Activated naive CD8-positive, alpha-beta T cell treated with anti-CD3 and anti-CD28 coated beads, Interleukin-2, amount 50 U/mL, for 16 hours (primary cell): ENCODE measurements around the gene MX1.

ENCODE experiments used
- DNase-seq: peaks from one replicate; pipeline ENCODE4 v3.0.0-alpha.2; 2020; ENCODE audit warnings: low read depth, low spot score

The MX1 gene

GRCh38 chr21:41491412-41491811 is 65.4 kb downstream of the MX1 start:
- no peak for DNase-seq

GRCh38 chr21:41494242-41494641 is 68.2 kb downstream of the MX1 start:
- DNase-seq, result no peak

- no peak for DNase-seq
Observed at GRCh38 chr21:41497008-41497407, 71.0 kb downstream of the MX1 start.

- no peak for DNase-seq
Observed at GRCh38 chr21:41497788-41498187, 71.7 kb downstream of the MX1 start.

GRCh38 chr21:41499920-41500319 is 73.9 kb downstream of the MX1 start:
- DNase-seq, result no peak

- DNase-seq, result no peak
Observed at GRCh38 chr21:41500363-41500762, 74.3 kb downstream of the MX1 start.

GRCh38 chr21:41500931-41501381 is 74.9 kb downstream of the MX1 start:
- DNase-seq, result no peak

GRCh38 chr21:41501919-41502318 is 75.9 kb downstream of the MX1 start:
- DNase-seq, result no peak

GRCh38 chr21:41503331-41503730 is 77.3 kb downstream of the MX1 start:
- no peak for DNase-seq

- no peak for DNase-seq
Observed at GRCh38 chr21:41504030-41504429, 78.0 kb downstream of the MX1 start.

GRCh38 chr21:41506005-41506594 is 80.1 kb downstream of the MX1 start:
- DNase-seq, result no peak

GRCh38 chr21:41506611-41507520 is 80.8 kb downstream of the MX1 start:
- DNase-seq, result no peak

GRCh38 chr21:41507521-41508414 is 81.7 kb downstream of the MX1 start, which contains the start of gene TMPRSS2:
Gene TMPRSS2 (minus strand): TSS chr21:41508158. CDS start chr21:41498133, 10,025 bp downstream.
- DNase-seq, result no peak

- DNase-seq, result no peak
Observed at GRCh38 chr21:41508415-41509144, 82.5 kb downstream of the MX1 start.
